Natural killer cell (primary cell): ENCODE measurements around the gene NMNAT2. TPM values are rescaled to one million over a fixed set of nuclear protein-coding genes. Genes with fewer than 3 reads are reported as not detected.
A peak's percentile ranks its signal among the peaks of the same experiment; 100 is the strongest.

ENCODE experiments used
- ATAC-seq, 3 donors: fragments of 150-1000 bp in 2 of 3; fragments of 200-7000 bp in 1 of 3; cut with Tn5 transposase; 1 replicate in 1 of 3; 2 replicates in 2 of 3; pipeline ENCODE4 v1.10.0; 2021; ENCODE audit warnings: mild to moderate bottlenecking in 2 of 3, moderate library complexity in 2 of 3
- DNase-seq, 2 donors: peaks; one replicate each; pipeline versions ENCODE4 v3.0.0 to v3.0.0-alpha.2; 2013 to 2021; ENCODE audit warnings: mixed read lengths in 1 of 2
- H3K27ac ChIP-seq: one replicate; pipeline ENCODE4 v1.5.1; 2013; ENCODE audit warnings: mild to moderate bottlenecking, low read length
- H3K27me3 ChIP-seq: one replicate; pipeline ENCODE4 v1.6.1; 2013; ENCODE audit warnings: low read length; ENCODE audit not compliant: control insufficient read depth, insufficient read depth
- H3K36me3 ChIP-seq: one replicate; pipeline ENCODE4 v1.6.1; 2013; ENCODE audit warnings: low read length; ENCODE audit not compliant: control insufficient read depth, insufficient read depth
- H3K4me1 ChIP-seq: one replicate; pipeline ENCODE4 v1.6.1; 2013; ENCODE audit warnings: low read length; ENCODE audit not compliant: control insufficient read depth, insufficient read depth
- H3K4me3 ChIP-seq: one replicate; pipeline ENCODE4 v1.5.1; 2013; ENCODE audit warnings: low read length
- H3K9me3 ChIP-seq: one replicate; pipeline ENCODE4 v1.6.1; 2013; ENCODE audit warnings: low read length; ENCODE audit not compliant: control insufficient read depth, insufficient read depth
- H3K27ac Mint-ChIP-seq, 2 donors: one replicate each; pipeline ENCODE4 v1.8.0; 2022; ENCODE audit warnings: mild to moderate bottlenecking in 2 of 2, mixed read lengths in 2 of 2, moderate library complexity in 1 of 2
- H3K27me3 Mint-ChIP-seq, 2 donors: one replicate each; pipeline ENCODE4 v1.8.0; 2022; ENCODE audit warnings: low read depth in 2 of 2, mixed read lengths in 2 of 2
- H3K36me3 Mint-ChIP-seq: one replicate; pipeline ENCODE4 v1.8.0; 2022; ENCODE audit warnings: mixed read lengths
- H3K4me1 Mint-ChIP-seq, 2 donors: one replicate each; pipeline ENCODE4 v1.8.0; 2022; ENCODE audit warnings: mixed read lengths in 2 of 2
- H3K4me3 Mint-ChIP-seq: one replicate; pipeline ENCODE4 v1.8.0; 2022; ENCODE audit warnings: mild to moderate bottlenecking, moderate library complexity, mixed read lengths
- H3K9me3 Mint-ChIP-seq, 2 donors: one replicate each; pipeline ENCODE4 v1.8.0; 2022; ENCODE audit warnings: mixed read lengths in 2 of 2
- WGBS: methylation state at CpG from one replicate; pipeline ENCODE4 v1.1.7; 2013; ENCODE audit warnings: missing lambda C conversion rate; ENCODE audit not compliant: insufficient coverage; 5-methylcytosine and 5-hydroxymethylcytosine counted together
- intact Hi-C: fragments of 100-400 bp; cut with micrococcal nuclease; formaldehyde crosslinking; loops from one replicate; pipeline ENCODE4 v1.14.2; 2022
- total RNA-seq, 4 donors: library from RNA; stranded (reverse); fragments of 120-200 nt in 1 of 4; gene quantifications; one replicate each; pipeline versions ENCODE4 v1.2.3 to v1.2.4, GENCODE V29; 2013 to 2022
- TF ChIP-seq, protein P1 (sequence below): fragments of 200-600 bp; IDR thresholded peaks from one replicate; pipeline ENCODE4 v1.8.0; 2022; ENCODE audit warnings: antibody characterized with exemption

Gene NMNAT2
- total RNA-seq, 3 donors from 2014 or later (not counting 1 experiment from before 2014, with no cell fraction given): not detected

DNA sequence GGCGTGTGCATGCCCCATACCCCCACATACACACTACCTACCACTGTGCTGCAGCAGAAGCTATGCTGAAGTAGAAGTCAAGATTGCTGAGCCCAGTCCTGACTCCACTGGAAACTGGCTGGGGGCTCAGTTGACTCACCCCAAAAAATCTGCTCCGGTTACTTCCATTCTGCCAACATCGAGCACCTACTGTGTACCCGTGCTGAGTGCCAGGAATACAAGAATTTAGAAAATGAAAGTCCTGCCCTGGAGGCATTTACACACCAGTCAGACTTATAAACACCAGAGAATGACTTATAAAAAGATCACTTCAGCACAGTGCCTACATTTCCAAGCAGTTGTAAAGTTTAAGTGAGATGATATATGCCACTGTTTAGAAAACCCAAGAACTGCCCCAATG is 99.1 kb downstream of the NMNAT2 start:
- 95% methylated on average over 4 of the region's 4 CpGs for WGBS
- intact Hi-C loops: no loop called here
- Mint-ChIP-seq H3K9me3 (no peaks in the 10 kb centered on the region), H3K4me3 (no peak overlapping the region), H3K4me1 (no peaks in the 10 kb centered on the region), H3K36me3 (no peaks in the 10 kb centered on the region), H3K27me3 (peaks cover 11 to 18% of the 10 kb centered on the region in 2 donors), H3K27ac (no peak overlapping the region)
- no peak for DNase-seq
- Histone ChIP-seq H3K4me1 (no peaks in the 10 kb centered on the region), H3K27ac (no peak overlapping the region), H3K9me3 (no peaks in the 10 kb centered on the region), H3K36me3 (no peaks in the 10 kb centered on the region), H3K4me3 (no peak overlapping the region), H3K27me3 (no peaks in the 10 kb centered on the region)
- no peak for ATAC-seq
- TF ChIP-seq, protein P1, sequence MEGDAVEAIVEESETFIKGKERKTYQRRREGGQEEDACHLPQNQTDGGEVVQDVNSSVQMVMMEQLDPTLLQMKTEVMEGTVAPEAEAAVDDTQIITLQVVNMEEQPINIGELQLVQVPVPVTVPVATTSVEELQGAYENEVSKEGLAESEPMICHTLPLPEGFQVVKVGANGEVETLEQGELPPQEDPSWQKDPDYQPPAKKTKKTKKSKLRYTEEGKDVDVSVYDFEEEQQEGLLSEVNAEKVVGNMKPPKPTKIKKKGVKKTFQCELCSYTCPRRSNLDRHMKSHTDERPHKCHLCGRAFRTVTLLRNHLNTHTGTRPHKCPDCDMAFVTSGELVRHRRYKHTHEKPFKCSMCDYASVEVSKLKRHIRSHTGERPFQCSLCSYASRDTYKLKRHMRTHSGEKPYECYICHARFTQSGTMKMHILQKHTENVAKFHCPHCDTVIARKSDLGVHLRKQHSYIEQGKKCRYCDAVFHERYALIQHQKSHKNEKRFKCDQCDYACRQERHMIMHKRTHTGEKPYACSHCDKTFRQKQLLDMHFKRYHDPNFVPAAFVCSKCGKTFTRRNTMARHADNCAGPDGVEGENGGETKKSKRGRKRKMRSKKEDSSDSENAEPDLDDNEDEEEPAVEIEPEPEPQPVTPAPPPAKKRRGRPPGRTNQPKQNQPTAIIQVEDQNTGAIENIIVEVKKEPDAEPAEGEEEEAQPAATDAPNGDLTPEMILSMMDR: no peak

DNA sequence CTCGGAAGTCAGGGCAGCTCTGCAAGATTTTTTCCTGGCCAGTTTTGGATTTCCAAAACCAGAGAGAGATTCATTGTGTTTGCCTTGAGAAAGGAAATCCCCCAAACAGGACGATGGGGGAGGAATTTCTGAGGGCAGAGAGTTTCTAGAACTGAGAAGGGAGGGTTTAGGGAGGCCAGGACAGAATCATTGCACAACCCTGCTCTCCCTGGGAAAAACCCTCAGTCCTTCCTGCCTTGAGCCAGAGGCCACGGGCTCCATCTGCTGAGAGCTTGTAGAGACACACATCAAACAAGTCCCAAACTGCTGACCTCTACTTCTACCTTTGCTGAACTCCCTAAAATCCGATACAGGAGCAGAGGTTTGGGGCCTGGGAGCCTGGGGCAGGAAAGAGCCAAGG is 99.7 kb downstream of the NMNAT2 start:
- H3K4me3 Mint-ChIP-seq: no peak overlapping the region
- TF ChIP-seq, protein P1: no peak
- peaks cover 11 to 18% of the 10 kb centered on the region in 2 donors for H3K27me3 Mint-ChIP-seq
- Histone ChIP-seq H3K27ac (no peak overlapping the region), H3K4me1 (no peaks in the 10 kb centered on the region), H3K9me3 (no peaks in the 10 kb centered on the region), H3K27me3 (no peaks in the 10 kb centered on the region), H3K36me3 (no peaks in the 10 kb centered on the region), H3K4me3 (no peak overlapping the region)
- no peaks in the 10 kb centered on the region for H3K36me3 Mint-ChIP-seq
- no peak for DNase-seq
- no peak overlapping the region for H3K27ac Mint-ChIP-seq
- WGBS: 52% methylated on average over 4 of the region's 4 CpGs
- no peaks in the 10 kb centered on the region for H3K4me1 Mint-ChIP-seq
- ATAC-seq: no peak
- no peaks in the 10 kb centered on the region for H3K9me3 Mint-ChIP-seq
- intact Hi-C loops: no loop called here

DNA sequence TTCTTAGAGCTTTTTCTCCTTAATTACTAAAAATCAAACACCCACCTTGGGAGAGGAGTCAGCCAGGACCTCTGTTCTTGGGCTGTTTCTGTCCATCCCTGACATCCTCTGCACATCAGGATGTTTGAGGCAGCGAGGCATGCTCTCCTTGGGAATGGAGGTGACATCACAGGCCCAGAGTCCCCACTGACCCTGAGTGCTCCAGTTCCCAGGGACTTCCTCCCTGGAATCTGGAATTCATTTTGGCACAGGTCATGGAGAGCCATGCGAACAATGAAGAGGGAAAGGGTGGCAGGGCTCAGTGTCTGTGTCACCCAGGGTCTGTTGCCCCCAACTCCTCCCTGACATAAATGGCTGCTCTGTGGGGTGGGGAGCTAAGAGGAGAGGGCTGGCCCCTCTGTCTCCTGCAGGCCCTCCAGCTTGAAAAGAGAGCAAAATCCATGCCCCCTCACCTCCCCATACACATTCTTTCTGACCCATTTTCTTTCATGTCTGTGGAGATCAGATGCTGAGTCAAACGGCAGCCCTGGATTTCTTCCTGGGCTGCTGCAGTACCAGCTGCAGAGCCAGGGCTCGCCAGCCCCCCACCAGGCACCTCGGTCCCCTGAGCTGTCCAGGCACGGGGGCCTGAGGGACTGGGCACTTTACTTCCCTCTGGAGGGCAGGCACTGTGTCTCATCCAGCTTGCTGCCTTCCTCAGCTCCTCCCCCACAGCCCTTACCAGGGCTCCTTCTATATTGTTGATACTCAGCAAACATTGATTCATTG is 102.0 kb downstream of the NMNAT2 start:
- Histone ChIP-seq H3K27ac (no peak overlapping the region), H3K4me3 (no peak overlapping the region)

More for the DNA sequence above, 102.0 kb downstream of the NMNAT2 start:
- H3K27ac Mint-ChIP-seq: no peak overlapping the region
- TF ChIP-seq, protein P1: no peak
- no peaks in the 10 kb centered on the region for H3K36me3 Mint-ChIP-seq
- H3K27me3 ChIP-seq: no peaks in the 10 kb centered on the region
- ATAC-seq (peak in 1 of 3 donors; percentile 26), DNase-seq (no peak)
- no peaks in the 10 kb centered on the region for H3K4me1 ChIP-seq
- H3K36me3 ChIP-seq: no peaks in the 10 kb centered on the region
- no peak overlapping the region for H3K4me3 Mint-ChIP-seq
- H3K9me3 Mint-ChIP-seq: no peaks in the 10 kb centered on the region
- 80% methylated on average over 6 of the region's 6 CpGs for WGBS
- peaks cover 8 to 10% of the 10 kb centered on the region in 2 donors for H3K27me3 Mint-ChIP-seq
- H3K4me1 Mint-ChIP-seq: no peaks in the 10 kb centered on the region
- H3K9me3 ChIP-seq: no peaks in the 10 kb centered on the region
- intact Hi-C loops: no loop called here
